ENCODE measurements around the gene FCHSD1.

DNA sequence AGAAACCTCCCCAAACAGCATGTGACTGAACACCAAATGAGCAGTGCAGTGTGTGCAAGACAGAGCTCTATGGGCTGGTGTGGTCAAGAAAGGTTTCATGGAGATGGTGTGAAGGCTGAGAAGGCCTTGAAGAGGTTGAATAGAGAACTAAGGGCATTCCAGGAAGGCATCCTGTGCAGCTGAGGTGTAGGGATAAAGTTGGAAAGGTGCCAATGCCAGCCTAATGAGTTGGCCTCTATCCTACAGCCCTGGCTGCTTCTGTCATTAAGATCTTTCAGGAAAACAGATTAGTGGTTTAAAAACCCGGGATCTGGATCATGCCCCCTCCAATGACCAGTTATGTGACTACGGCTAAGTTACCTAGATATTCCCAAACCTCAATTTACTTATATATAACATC, 18.6 kb downstream of the FCHSD1 start:
- TF ChIP-seq, protein P1, sequence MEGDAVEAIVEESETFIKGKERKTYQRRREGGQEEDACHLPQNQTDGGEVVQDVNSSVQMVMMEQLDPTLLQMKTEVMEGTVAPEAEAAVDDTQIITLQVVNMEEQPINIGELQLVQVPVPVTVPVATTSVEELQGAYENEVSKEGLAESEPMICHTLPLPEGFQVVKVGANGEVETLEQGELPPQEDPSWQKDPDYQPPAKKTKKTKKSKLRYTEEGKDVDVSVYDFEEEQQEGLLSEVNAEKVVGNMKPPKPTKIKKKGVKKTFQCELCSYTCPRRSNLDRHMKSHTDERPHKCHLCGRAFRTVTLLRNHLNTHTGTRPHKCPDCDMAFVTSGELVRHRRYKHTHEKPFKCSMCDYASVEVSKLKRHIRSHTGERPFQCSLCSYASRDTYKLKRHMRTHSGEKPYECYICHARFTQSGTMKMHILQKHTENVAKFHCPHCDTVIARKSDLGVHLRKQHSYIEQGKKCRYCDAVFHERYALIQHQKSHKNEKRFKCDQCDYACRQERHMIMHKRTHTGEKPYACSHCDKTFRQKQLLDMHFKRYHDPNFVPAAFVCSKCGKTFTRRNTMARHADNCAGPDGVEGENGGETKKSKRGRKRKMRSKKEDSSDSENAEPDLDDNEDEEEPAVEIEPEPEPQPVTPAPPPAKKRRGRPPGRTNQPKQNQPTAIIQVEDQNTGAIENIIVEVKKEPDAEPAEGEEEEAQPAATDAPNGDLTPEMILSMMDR (IDR thresholded peaks at IDR 0.05): no peak
- no peak for TF ChIP-seq POLR2AphosphoS5 (IDR thresholded peaks at IDR 0.05)

Data from stomach (tissue), 4 donors.